ENCODE data around the gene KPNA2.
"Not testable (repeated sequence)": the region's sequence is repeated elsewhere in the genome, so short reads cannot be mapped to it uniquely, and the experiment has no call there.

DNA sequence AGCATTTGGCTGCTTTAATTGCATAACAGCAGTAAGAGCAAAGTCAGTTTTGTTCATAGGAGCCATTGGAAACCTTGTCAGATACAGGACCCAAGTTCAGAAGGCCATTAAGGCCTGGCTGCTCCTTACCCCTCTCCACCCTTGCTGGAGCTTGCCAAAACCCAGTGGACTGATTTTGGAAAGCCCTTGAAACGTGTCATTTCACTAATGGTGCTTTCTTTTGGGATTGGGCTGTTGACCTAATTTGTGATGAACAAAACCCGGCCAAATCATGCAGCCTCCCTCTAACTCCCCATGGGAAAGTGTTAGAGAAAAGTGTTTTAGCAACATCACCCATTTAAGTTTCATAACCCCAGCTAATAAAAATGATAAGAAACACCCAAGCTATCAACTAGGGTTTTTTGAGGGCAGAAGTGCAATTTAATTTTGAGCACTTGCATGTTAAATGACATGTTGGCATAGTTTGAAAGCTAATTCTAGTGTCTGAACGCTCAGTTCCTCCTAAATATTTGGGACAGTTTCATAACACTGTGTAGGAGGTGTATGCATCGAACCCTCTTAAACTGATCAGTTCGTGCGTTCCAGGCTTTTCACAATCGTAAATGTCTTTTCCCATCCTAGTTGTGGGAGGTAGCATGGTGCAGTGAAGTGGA, 12.5 kb downstream of the KPNA2 start:
- TF ChIP-seq ZNF343 (CRISPR knock-in tag; IDR thresholded peaks at IDR 0.05); ZSCAN20 (CRISPR knock-in tag; IDR thresholded peaks at IDR 0.05; ENCODE audit: borderline replicate concordance); ZBTB1 (CRISPR knock-in tag; IDR thresholded peaks at IDR 0.05; ENCODE audit: borderline replicate concordance): not testable (repeated sequence)

All from HepG2 (cell line).